CD4-positive, alpha-beta T cell treated with Interleukin-17A for 1 hour (primary cell): Measurements from ENCODE around the gene SNX14.

Source experiments
- DNase-seq: peaks from one replicate; pipeline ENCODE4 v3.0.0-alpha.2; 2020

SNX14 gene

DNA sequence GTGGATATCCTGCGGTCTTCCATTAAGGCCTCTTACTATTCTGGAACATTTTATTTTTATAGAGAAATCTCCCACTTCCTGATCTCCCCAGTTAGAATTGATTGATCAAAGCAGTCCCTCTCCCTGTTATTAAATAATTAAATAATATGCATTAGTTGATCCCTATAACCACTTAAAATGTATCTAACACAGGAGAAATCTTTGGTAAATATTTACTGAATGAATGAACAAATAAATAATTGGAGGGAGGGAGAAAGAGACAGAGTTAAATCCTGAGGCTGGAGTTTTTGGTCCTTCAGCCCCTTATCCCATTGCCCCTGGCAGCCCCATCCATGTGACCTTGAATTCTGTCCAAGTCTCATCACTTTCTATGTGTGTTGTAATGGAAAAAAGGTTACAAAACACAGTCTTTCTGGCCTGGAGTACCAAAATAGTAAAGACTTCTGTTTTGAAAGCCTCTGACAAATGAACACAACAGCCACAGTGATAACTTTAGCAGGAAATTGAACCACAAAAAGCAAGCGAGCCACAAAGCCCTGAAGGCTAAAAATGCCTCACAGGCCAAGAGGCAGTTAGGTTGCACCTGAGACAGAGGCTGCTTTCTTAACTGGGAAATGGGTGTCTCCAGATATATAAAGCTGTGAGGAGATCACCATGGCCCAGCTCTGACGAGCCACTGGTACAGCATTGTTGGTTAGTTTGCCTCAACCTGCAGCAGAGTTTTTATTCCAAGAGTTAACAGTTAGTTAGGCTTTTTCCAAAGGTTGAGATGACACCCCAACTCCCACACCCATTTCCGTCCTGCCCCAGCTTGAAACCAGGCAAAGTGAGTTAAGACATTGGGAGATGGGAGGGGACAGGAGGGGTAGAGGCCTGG lies 132.5 kb downstream of the SNX14 start:
- DNase-seq, result peak; percentile 51

DNA sequence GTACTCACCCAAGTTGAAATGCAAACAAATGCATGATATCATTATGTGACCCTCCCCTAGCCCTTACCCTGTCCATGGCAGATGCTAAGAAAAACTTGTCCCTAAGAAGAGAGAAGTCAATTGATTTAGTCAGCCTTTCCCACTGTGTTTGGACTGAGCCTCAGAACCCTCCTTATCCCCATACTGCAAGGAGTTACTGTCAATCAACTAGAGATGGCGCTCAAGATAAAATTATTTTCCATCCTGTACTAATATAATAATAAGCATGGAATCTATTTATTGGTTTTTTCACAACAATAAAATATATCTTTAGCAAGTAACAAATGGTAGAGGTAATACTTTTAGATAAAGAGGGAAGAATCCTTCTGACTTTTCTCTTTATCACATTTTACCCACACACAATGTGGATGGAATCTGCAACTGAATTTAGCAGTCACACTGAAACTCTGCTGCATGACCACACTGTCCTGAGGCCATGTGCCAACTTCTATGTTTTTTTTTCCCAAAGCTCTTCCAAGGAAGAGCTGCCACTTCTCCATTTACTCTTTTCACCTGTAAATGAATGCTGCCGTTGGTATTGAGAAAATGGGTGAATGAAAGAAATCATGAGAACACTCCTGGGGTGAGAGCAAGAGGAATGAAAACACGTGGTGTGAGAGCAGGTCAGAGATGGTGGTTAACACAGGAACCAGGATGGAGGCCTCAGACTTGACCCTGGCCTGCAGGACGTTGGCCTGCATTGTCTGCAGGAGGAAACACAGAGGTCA lies 133.3 kb downstream of the SNX14 start:
- no peak for DNase-seq

DNA sequence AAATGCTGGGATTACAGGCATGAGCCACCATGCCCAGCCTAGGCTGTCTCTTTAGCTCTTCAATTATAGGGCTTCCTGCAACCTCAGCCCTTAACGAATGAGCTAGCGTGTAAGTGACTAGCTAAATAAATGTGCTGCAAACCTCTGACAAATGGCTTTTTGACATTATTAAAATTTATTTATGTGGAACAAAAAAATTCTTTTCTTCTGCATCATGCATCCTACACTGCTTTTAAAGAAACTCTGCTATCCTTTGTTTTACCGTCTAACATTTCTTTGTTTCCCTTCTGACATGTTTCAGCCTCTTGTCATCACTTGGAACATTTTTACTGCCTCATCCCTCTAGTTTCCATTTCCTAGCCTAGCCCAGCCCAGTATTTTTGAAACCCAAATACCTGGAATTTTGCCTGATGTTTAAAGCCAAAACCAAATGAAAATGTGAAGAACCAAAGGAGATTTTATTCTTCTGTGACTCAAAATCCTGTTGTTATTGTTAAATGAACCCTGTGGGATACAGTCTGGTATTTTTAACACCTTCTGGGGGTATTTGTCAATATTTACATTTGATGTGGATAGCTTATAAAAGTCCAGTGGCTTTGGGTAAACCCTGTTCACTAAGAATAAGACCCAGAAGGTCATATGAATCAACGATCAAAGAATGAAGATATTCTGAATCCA lies 134.3 kb downstream of the SNX14 start:
- no peak for DNase-seq

DNA sequence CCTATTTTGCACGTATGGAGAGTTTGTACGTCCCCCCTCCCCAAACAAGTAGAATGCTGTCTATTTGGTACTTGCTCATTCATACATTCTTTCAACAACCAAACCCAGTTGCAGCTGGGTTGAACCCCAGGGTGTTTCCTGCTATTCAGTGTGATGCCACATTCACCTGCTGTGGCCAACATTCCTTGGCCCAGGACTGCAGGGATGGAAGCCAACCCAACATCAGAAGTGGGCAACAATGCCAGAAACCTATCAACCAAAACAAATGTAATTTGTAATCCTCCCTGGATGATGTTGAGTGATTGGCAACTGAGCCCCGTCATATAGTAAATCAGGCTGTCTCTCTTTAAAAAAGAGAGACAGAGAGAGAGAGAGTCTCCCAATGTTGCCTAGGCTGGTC lies 134.9 kb downstream of the SNX14 start:
- DNase-seq, result no peak

DNA sequence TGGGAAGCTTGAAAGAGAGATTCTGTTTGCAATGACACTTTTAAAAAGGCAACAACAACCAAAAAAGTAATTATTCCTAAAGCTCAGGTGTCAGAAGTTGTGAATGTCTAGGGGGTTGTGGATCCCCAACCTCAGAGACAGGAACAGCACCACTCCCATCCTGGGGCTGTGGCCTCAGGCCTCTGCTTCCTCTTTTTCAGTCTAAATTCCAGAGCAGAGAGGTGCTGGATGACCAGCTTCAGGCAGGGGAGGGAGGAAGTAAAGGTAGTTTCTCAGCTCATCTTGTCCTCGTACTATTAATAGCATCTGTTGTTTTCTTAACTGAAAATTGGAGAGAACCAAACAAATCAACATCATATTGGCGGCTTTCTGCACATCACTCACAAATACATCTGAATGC lies 135.5 kb downstream of the SNX14 start:
- no peak for DNase-seq

- no peak for DNase-seq
These were observed 136.9 kb downstream of the SNX14 start for GRCh38 chr6:85456782-85457181.
